ENCODE data around the gene GGT6. TPM values are rescaled to one million over a fixed set of nuclear protein-coding genes. Genes with fewer than 3 reads are reported as not detected.
A peak's percentile ranks its signal among the peaks of the same experiment; 100 is the strongest.

GGT6 gene
- total RNA-seq, 1 experiment from 2014 or later = not detected

DNA sequence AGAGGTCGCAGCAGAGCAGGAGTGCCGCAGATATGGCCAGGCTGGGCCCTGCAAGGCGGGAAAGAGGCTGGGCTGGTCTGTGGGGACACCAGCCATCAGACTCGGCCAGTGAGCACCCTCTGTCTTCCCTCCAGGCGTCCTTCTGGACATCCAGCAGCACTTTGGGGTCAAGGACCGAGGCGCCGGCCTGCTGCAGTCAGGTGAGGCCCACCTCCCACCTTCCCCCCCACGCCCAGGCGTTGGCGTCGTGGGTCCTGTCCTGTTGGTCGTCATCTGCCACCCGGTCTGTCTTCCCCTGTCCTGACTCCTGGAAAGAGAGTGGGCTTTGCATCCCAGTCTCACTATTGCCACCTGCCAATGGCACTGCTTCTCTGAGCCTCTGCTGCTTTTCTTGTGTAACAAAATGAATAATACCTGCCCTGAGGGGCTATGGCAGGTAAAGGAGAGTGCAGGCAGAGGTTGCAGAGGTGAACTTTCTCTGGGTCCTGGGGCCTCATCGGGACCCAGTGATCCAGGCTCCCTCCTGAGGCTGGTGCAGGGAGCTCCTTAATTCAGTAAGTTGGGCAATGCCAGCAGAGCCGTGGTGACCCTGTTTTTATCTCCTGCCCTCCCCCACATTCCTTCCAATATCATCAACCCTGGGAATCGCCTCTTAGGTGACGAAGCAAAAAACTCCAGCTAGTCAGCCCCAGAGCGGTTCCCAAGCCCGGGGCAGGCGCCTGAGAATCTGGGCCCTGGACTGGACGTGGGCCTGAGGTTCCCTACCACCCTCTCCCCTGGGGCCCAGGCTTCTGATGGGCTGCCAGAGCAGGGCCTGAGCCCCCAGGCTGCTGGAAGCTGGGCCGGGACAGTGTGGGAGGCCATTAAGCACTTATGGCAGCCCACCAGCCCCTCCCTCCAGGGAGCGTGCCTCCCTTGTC is 47.0 kb downstream of the GGT6 start:
- POLR2A ChIA-PET (ENCODE audit: unreplicated experiment) = no interaction called here
- H3K4me2 ChIP-seq (ENCODE audit: low read length) = 0 out of 2 replicates have a peak overlapping the region, but pooled peaks have one; percentile 37

DNA sequence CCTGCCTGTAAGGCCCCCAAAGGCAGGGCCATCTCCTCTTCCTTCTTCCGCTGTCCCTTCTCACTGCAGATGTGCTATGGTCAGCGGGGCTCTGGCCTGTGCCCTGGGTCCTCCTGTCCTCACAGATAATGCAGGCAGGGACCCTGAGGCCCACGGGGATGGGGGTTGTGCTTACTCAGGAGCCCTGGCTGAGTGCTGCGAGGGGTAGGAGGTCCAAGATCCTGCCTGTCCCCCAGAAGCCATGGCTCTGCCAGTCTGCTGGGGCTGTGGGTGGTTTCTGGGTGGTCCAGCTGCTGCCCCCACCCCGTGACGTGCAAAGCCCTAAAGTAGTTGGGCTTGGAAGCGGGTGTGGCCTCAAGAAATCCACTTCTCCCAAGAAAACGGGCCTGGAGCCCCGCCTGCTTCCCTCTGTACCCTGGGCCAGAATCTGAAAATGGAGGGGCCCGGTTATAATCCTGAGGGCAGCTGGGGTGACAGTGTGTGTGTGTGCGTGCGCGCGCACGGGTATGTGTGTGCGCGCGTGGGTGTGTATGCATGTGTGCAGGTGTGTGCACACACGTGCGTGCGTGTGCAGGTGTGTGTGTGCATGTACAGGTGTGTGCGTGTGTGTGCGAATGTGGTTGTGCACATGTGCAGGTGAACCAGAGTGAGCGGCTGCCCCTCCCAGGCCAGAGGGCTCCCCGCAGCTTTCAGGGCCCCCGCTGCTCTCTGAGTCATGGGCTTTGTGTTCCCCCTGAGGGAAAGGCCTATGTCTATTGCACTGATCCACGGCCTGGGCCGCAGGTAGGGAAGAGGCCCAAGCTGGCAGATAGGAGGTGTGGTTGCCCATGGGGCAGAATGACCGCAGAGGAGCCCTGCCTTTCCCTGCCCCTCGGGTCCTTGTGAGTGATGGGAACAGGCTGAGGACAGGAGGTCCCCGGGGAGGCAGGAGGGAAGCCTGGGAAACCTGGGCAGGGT is 47.9 kb downstream of the GGT6 start:
- no peaks in the 10 kb centered on the region for H3K79me2 ChIP-seq (ENCODE audit: low read length)
- H3F3A ChIP-seq (ENCODE audit: low read length, unreplicated experiment) = no peaks in the 10 kb centered on the region
- no peak overlapping the region for H2AFZ ChIP-seq (ENCODE audit: low read length)
- no peak overlapping the region for H3K4me3 ChIP-seq (ENCODE audit: low read length)
- no TSS peak for BruUV-seq (replicated peaks)
- no peak for ATAC-seq
- POLR2A ChIA-PET (ENCODE audit: unreplicated experiment) = no interaction called here
- CTCF ChIA-PET = no interaction called here
- H3K9ac ChIP-seq (ENCODE audit: low read length) = no peak overlapping the region
- intact Hi-C loops (cut with micrococcal nuclease) = no loop called here
- H3K27ac ChIP-seq (ENCODE audit: low read length) = no peak overlapping the region
- H4K20me1 ChIP-seq (ENCODE audit: low read length) = no peaks in the 10 kb centered on the region
- H3K9me3 ChIP-seq (ENCODE audit: low read length) = no peaks in the 10 kb centered on the region
- H3K4me2 ChIP-seq (ENCODE audit: low read length) = no peak overlapping the region
- H3K9me2 ChIP-seq (replicated peaks; ENCODE audit: low read length) = no peaks in the 10 kb centered on the region
- no peaks in the 10 kb centered on the region for H3K27me3 ChIP-seq (ENCODE audit: low read length)
- no peak for DNase-seq
- TF ChIP-seq, protein P1, sequence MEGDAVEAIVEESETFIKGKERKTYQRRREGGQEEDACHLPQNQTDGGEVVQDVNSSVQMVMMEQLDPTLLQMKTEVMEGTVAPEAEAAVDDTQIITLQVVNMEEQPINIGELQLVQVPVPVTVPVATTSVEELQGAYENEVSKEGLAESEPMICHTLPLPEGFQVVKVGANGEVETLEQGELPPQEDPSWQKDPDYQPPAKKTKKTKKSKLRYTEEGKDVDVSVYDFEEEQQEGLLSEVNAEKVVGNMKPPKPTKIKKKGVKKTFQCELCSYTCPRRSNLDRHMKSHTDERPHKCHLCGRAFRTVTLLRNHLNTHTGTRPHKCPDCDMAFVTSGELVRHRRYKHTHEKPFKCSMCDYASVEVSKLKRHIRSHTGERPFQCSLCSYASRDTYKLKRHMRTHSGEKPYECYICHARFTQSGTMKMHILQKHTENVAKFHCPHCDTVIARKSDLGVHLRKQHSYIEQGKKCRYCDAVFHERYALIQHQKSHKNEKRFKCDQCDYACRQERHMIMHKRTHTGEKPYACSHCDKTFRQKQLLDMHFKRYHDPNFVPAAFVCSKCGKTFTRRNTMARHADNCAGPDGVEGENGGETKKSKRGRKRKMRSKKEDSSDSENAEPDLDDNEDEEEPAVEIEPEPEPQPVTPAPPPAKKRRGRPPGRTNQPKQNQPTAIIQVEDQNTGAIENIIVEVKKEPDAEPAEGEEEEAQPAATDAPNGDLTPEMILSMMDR (conservative IDR thresholded peaks at IDR 0.05; ENCODE audit: low read depth, low read length) = no peak
- TF ChIP-seq EZH2phosphoT487 (IDR thresholded peaks at IDR 0.05; ENCODE audit: borderline replicate concordance, low read length) (no peak), EZH2 (IDR thresholded peaks at IDR 0.05; ENCODE audit: low read length, unreplicated experiment) (no peak)
- H3K36me3 ChIP-seq (ENCODE audit: low read depth, low read length) = no peaks in the 10 kb centered on the region
- H3K4me1 ChIP-seq (ENCODE audit: insufficient read depth, low read length) = peaks cover 15% of the 10 kb centered on the region

More for the DNA sequence above, 47.0 kb downstream of the GGT6 start:
- Histone ChIP-seq H3F3A (ENCODE audit: low read length, unreplicated experiment) (no peaks in the 10 kb centered on the region), H3K4me3 (ENCODE audit: low read length) (no peak overlapping the region), H3K79me2 (ENCODE audit: low read length) (no peaks in the 10 kb centered on the region), H3K9me3 (ENCODE audit: low read length) (no peaks in the 10 kb centered on the region), H3K36me3 (ENCODE audit: low read depth, low read length) (no peaks in the 10 kb centered on the region), H3K9ac (ENCODE audit: low read length) (no peak overlapping the region), H2AFZ (ENCODE audit: low read length) (no peak overlapping the region), H3K27ac (ENCODE audit: low read length) (no peak overlapping the region), H3K9me2 (replicated peaks; ENCODE audit: low read length) (no peaks in the 10 kb centered on the region), H4K20me1 (ENCODE audit: low read length) (no peaks in the 10 kb centered on the region), H3K27me3 (ENCODE audit: low read length) (no peaks in the 10 kb centered on the region), H3K4me1 (ENCODE audit: insufficient read depth, low read length) (peaks cover 15% of the 10 kb centered on the region)
- peak; percentile 19 for DNase-seq
- CTCF ChIA-PET = interaction anchor here (1.0 kb wide), 1 partner anchor 92 kb away, joined by 3 read pairs; no protein-coding TSS in a partner anchor
- no TSS peak for BruUV-seq (replicated peaks)
- TF ChIP-seq, protein P1 (conservative IDR thresholded peaks at IDR 0.05; ENCODE audit: low read depth, low read length) = no peak
- ATAC-seq = no peak
- intact Hi-C loops (cut with micrococcal nuclease) = no loop called here

Data from PC-3 (cell line).